ENCODE data around the gene MED13.

- TF ChIP-seq CTCF (IDR thresholded peaks at IDR 0.05) (no peak), POLR2A (IDR thresholded peaks at IDR 0.05) (no peak)
Measured at GRCh38 chr17:61997664-61998063, 67.4 kb downstream of the MED13 start.
